Calu3 (cell line): ENCODE measurements around the gene TNNT1. TPM values are rescaled to one million over a fixed set of nuclear protein-coding genes. Genes with fewer than 3 reads are reported as not detected.

ENCODE experiments used
- BruUV-seq: library from RNA; stranded (reverse); fragments of 400-500 nt; replicated peaks from 2 replicates; lab custom pipeline; 2021; lab: Mats Ljungman, UMichigan
- CTCF ChIA-PET: fragments of 300-600 bp; sonication (Branson Sonifier 250); formaldehyde crosslinking; loops from one replicate; lab custom pipeline; 2022; ENCODE audit warnings: antibody characterized with exemption; lab: Charles Lee
- DNase-seq: peaks from one replicate; pipeline ENCODE4 v3.0.0; 2022
- H3K27ac Mint-ChIP-seq: one replicate; pipeline ENCODE4 v1.8.0; 2022; ENCODE audit warnings: mixed read lengths; ENCODE audit not compliant: unreplicated experiment
- H3K27me3 Mint-ChIP-seq: one replicate; pipeline ENCODE4 v1.8.0; 2022; ENCODE audit warnings: mixed read lengths; ENCODE audit not compliant: unreplicated experiment
- H3K36me3 Mint-ChIP-seq: one replicate; pipeline ENCODE4 v1.8.0; 2022; ENCODE audit warnings: mild to moderate bottlenecking, moderate library complexity, mixed read lengths; ENCODE audit not compliant: insufficient read depth, unreplicated experiment
- H3K4me1 Mint-ChIP-seq: one replicate; pipeline ENCODE4 v1.8.0; 2022; ENCODE audit warnings: mild to moderate bottlenecking, low read depth, mixed read lengths; ENCODE audit not compliant: unreplicated experiment
- H3K4me3 Mint-ChIP-seq: one replicate; pipeline ENCODE4 v1.8.0; 2022; ENCODE audit warnings: mild to moderate bottlenecking, low read depth, moderate library complexity, mixed read lengths; ENCODE audit not compliant: unreplicated experiment
- H3K9me3 Mint-ChIP-seq: one replicate; pipeline ENCODE4 v1.8.0; 2022; ENCODE audit warnings: low read depth, mixed read lengths; ENCODE audit not compliant: unreplicated experiment
- CTCF ChIP-seq: fragments of 200-600 bp; IDR thresholded peaks from one replicate; pipeline ENCODE4 v1.8.0; 2022; ENCODE audit warnings: antibody characterized with exemption; ENCODE audit not compliant: unreplicated experiment
- intact Hi-C: fragments of 100-400 bp; cut with micrococcal nuclease; formaldehyde crosslinking; loops from one replicate; pipeline ENCODE4 v1.10.0; 2022; ENCODE audit not compliant: unreplicated experiment
- total RNA-seq: library from RNA; stranded (reverse); gene quantifications from 2 replicates; pipeline ENCODE4 v1.2.3, GENCODE V29; 2022

The TNNT1 gene
- total RNA-seq, 1 experiment from 2014 or later: 48.8 TPM

GRCh38 chr19:55096061-55096701 is 52.8 kb downstream of the TNNT1 start:
- H3K4me1 Mint-ChIP-seq: no peaks in the 10 kb centered on the region
- peaks cover 33% of the 10 kb centered on the region for H3K36me3 Mint-ChIP-seq
- H3K4me3 Mint-ChIP-seq: no peak overlapping the region
- no peak for DNase-seq
- no peaks in the 10 kb centered on the region for H3K9me3 Mint-ChIP-seq
- TF ChIP-seq CTCF: no peak
- BruUV-seq: no TSS peak
- H3K27ac Mint-ChIP-seq: no peak overlapping the region
- intact Hi-C loops: no loop called here
- CTCF ChIA-PET: no interaction called here
- H3K27me3 Mint-ChIP-seq: no peaks in the 10 kb centered on the region

GRCh38 chr19:55095260-55096060 is 53.5 kb downstream of the TNNT1 start:
- CTCF ChIA-PET: no interaction called here
- Mint-ChIP-seq H3K27ac (no peak overlapping the region), H3K4me3 (no peak overlapping the region), H3K4me1 (no peaks in the 10 kb centered on the region), H3K9me3 (no peaks in the 10 kb centered on the region), H3K27me3 (no peaks in the 10 kb centered on the region), H3K36me3 (peaks cover 37% of the 10 kb centered on the region)
- intact Hi-C loops: no loop called here
- no peak for DNase-seq
- no peak for TF ChIP-seq CTCF
- no TSS peak for BruUV-seq

GRCh38 chr19:55094456-55095259 is 54.3 kb downstream of the TNNT1 start:
- no TSS peak for BruUV-seq
- Mint-ChIP-seq H3K9me3 (no peaks in the 10 kb centered on the region), H3K27me3 (no peaks in the 10 kb centered on the region), H3K4me1 (no peaks in the 10 kb centered on the region), H3K36me3 (peaks cover 39% of the 10 kb centered on the region), H3K4me3 (no peak overlapping the region), H3K27ac (peak overlapping the region; percentile 28)
- intact Hi-C loops: no loop called here
- CTCF ChIA-PET: no interaction called here
- no peak for TF ChIP-seq CTCF
- DNase-seq: no peak

GRCh38 chr19:55092423-55093318 is 56.3 kb downstream of the TNNT1 start:
- CTCF ChIA-PET: no interaction called here
- no peak for TF ChIP-seq CTCF
- Mint-ChIP-seq H3K4me1 (no peaks in the 10 kb centered on the region), H3K9me3 (no peaks in the 10 kb centered on the region), H3K27me3 (no peaks in the 10 kb centered on the region), H3K4me3 (no peak overlapping the region), H3K27ac (no peak overlapping the region), H3K36me3 (peaks cover 47% of the 10 kb centered on the region)
- BruUV-seq: no TSS peak
- intact Hi-C loops: no loop called here
- no peak for DNase-seq
